DOHH2 (cell line): ENCODE measurements around the gene RPL21.

Source experiments
- H3F3A ChIP-seq: fragments of 200-600 bp; sonication (generic), shearing (Covaris generic); 2 replicates; pipeline ENCODE4 v1.6.0; 2016; ENCODE audit warnings: antibody characterized with exemption, mild to moderate bottlenecking; ENCODE audit not compliant: control insufficient read depth, insufficient read depth
- H3K27ac ChIP-seq: fragments of 200-600 bp; sonication (generic); 2 replicates; pipeline ENCODE4 v1.5.1; 2014; ENCODE audit warnings: low read depth, mild to moderate bottlenecking, low read length, moderate library complexity
- H3K27me3 ChIP-seq: fragments of 200-600 bp; sonication (generic); 2 replicates; pipeline ENCODE4 v1.6.1; 2014; ENCODE audit warnings: mild to moderate bottlenecking, low read length, mixed read lengths; ENCODE audit not compliant: control insufficient read depth
- H3K36me3 ChIP-seq: fragments of 200-600 bp; sonication (generic); 2 replicates; pipeline ENCODE4 v1.6.1; 2014; ENCODE audit warnings: mild to moderate bottlenecking, low read length, moderate library complexity, mixed read lengths; ENCODE audit not compliant: control insufficient read depth
- H3K4me1 ChIP-seq: fragments of 200-600 bp; sonication (generic); 2 replicates; pipeline ENCODE4 v1.6.1; 2014; ENCODE audit warnings: mild to moderate bottlenecking, low read length, mixed read lengths; ENCODE audit not compliant: control insufficient read depth
- H3K4me2 ChIP-seq: fragments of 200-600 bp; sonication (generic); 2 replicates; pipeline ENCODE4 v1.6.0; 2014; ENCODE audit warnings: mild to moderate bottlenecking, low read length, moderate library complexity
- H3K4me3 ChIP-seq: fragments of 200-600 bp; sonication (generic); 2 replicates; pipeline ENCODE4 v1.5.1; 2014; ENCODE audit warnings: mild to moderate bottlenecking, low read length, mixed read lengths
- H3K79me2 ChIP-seq: fragments of 200-600 bp; sonication (generic); 2 replicates; pipeline ENCODE4 v1.6.1; 2014; ENCODE audit warnings: mild to moderate bottlenecking, low read length, mixed read lengths; ENCODE audit not compliant: control insufficient read depth
- H3K9me2 ChIP-seq: fragments of 200-600 bp; sonication (generic); replicated peaks from 2 replicates; pipeline ENCODE4 v1.6.1; 2014; ENCODE audit warnings: mild to moderate bottlenecking, low read length, mixed read lengths; ENCODE audit not compliant: control insufficient read depth
- H3K9me3 ChIP-seq: fragments of 200-600 bp; sonication (generic); 2 replicates; pipeline ENCODE4 v1.6.1; 2014; ENCODE audit warnings: antibody characterized with exemption, low read length, mixed read lengths; ENCODE audit not compliant: control insufficient read depth, insufficient read depth
- H4K20me1 ChIP-seq: fragments of 200-600 bp; sonication (generic); 2 replicates; pipeline ENCODE4 v1.6.0; 2014; ENCODE audit warnings: low read depth, mild to moderate bottlenecking, antibody characterized with exemption, low read length, moderate library complexity; ENCODE audit not compliant: control insufficient read depth, insufficient read depth
- CTCF ChIP-seq: fragments of 200-600 bp; sonication (generic); IDR thresholded peaks from one replicate; pipeline ENCODE4 v1.5.1; 2014; ENCODE audit warnings: antibody characterized with exemption, mild to moderate bottlenecking, low read depth, low read length; ENCODE audit not compliant: poor library complexity, severe bottlenecking
- EZH2phosphoT487 ChIP-seq: fragments of 200-600 bp; sonication (generic); IDR thresholded peaks from 2 replicates; pipeline ENCODE4 v1.6.1; 2017; ENCODE audit warnings: borderline replicate concordance, mild to moderate bottlenecking, antibody characterized with exemption, low read length, moderate library complexity, mixed read lengths

RPL21 gene

GRCh38 chr13:27228131-27228530 is 23.2 kb upstream of the RPL21 start:
- H3K9me3 ChIP-seq: peaks cover 10% of the 10 kb centered on the region
- H3K27me3 ChIP-seq: no peaks in the 10 kb centered on the region
- TF ChIP-seq CTCF: no peak
- TF ChIP-seq EZH2phosphoT487: no peak
- peak overlapping the region; percentile 40 for H3K4me3 ChIP-seq
- H3K9me2 ChIP-seq: no peaks in the 10 kb centered on the region
- peak overlapping the region; percentile 53 for H3K4me2 ChIP-seq
- H3K36me3 ChIP-seq: no peaks in the 10 kb centered on the region; the same call in 1 of the 2 replicates
- peaks cover 78% of the 10 kb centered on the region for H3K4me1 ChIP-seq
- peak overlapping the region; percentile 65 for H3K27ac ChIP-seq
- no peaks in the 10 kb centered on the region for H4K20me1 ChIP-seq
- no peaks in the 10 kb centered on the region for H3K79me2 ChIP-seq
- H3F3A ChIP-seq: peaks cover 17% of the 10 kb centered on the region

- H3K36me3 ChIP-seq: no peaks in the 10 kb centered on the region; the same call in 1 of the 2 replicates
- H3K79me2 ChIP-seq: no peaks in the 10 kb centered on the region
- no peak for TF ChIP-seq CTCF
- H3K9me2 ChIP-seq: no peaks in the 10 kb centered on the region
- H3K27me3 ChIP-seq: no peaks in the 10 kb centered on the region
- no peaks in the 10 kb centered on the region for H4K20me1 ChIP-seq
- H3K4me1 ChIP-seq: peaks cover 63% of the 10 kb centered on the region
- peak overlapping the region; percentile 44 for H3K4me2 ChIP-seq
- H3K4me3 ChIP-seq: peak overlapping the region; percentile 16; the same call in 1 of the 2 replicates
- H3F3A ChIP-seq: peaks cover 10% of the 10 kb centered on the region
- peak overlapping the region; percentile 65; the same call in 1 of the 2 replicates for H3K27ac ChIP-seq
- peaks cover 10% of the 10 kb centered on the region for H3K9me3 ChIP-seq
Observed at GRCh38 chr13:27229642-27230041, 21.7 kb upstream of the RPL21 start.

DNA sequence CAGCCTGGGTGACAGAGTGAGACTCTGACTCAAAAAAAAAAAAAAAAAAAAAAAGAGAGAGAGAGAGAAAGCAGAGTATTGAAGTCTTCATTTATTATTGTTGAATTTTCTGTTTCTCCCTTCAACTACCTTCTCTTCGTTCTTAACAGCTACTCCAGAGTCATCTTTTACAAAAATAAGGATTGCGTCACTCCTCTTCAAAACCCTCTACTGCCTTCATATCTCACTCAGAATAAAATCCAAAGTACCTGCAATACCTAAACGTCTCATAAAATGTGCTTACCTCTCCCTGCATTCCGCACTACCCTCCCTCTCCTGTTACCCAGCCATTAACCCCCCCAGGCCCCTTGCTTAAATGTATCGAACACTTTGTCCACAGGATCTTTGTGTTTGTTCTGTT is 17.4 kb upstream of the RPL21 start:
- no peak overlapping the region for H3K4me2 ChIP-seq

More for the DNA sequence above, 17.4 kb upstream of the RPL21 start:
- H4K20me1 ChIP-seq: no peaks in the 10 kb centered on the region
- no peaks in the 10 kb centered on the region for H3K36me3 ChIP-seq
- no peaks in the 10 kb centered on the region for H3K9me2 ChIP-seq
- 0 out of 2 replicates have a peak, but pooled peaks cover 3% of the 10 kb centered on the region for H3F3A ChIP-seq
- TF ChIP-seq EZH2phosphoT487: no peak
- no peak for TF ChIP-seq CTCF
- H3K79me2 ChIP-seq: no peaks in the 10 kb centered on the region
- H3K27ac ChIP-seq: no peak overlapping the region
- H3K4me3 ChIP-seq: no peak overlapping the region
- H3K9me3 ChIP-seq: peaks cover 10% of the 10 kb centered on the region
- H3K27me3 ChIP-seq: no peaks in the 10 kb centered on the region
- H3K4me1 ChIP-seq: peaks cover 21% of the 10 kb centered on the region
